DMS53 (cell line): ENCODE measurements around the gene BRIP1.
"Not testable (repeated sequence)": the region's sequence is repeated elsewhere in the genome, so short reads cannot be mapped to it uniquely, and the experiment has no call there.

Experiments
- DNase-seq: peaks from one replicate; lab custom pipeline; 2025; lab: John Stamatoyannopoulos, UW

Gene BRIP1

GRCh38 chr17:61799812-61800484 is 63.4 kb downstream of the BRIP1 start:
- DNase-seq = no peak

GRCh38 chr17:61797283-61797682 is 66.0 kb downstream of the BRIP1 start:
- no peak for DNase-seq

- no peak for DNase-seq
Observed at GRCh38 chr17:61795546-61795945, 67.8 kb downstream of the BRIP1 start.

- no peak for DNase-seq
Observed at GRCh38 chr17:61794792-61795191, 68.5 kb downstream of the BRIP1 start.

GRCh38 chr17:61794242-61794641 is 69.1 kb downstream of the BRIP1 start:
- no peak for DNase-seq

GRCh38 chr17:61793565-61793964 is 69.8 kb downstream of the BRIP1 start:
- no peak for DNase-seq

- no peak for DNase-seq
Observed at GRCh38 chr17:61789872-61790271, 73.5 kb downstream of the BRIP1 start.

- no peak for DNase-seq
Observed at GRCh38 chr17:61786088-61786487, 77.2 kb downstream of the BRIP1 start.

GRCh38 chr17:61784510-61784909 is 78.8 kb downstream of the BRIP1 start:
- no peak for DNase-seq

- no peak for DNase-seq
Observed at GRCh38 chr17:61783556-61784304, 79.6 kb downstream of the BRIP1 start.

GRCh38 chr17:61783120-61783519 is 80.2 kb downstream of the BRIP1 start:
- no peak for DNase-seq

- DNase-seq = no peak
Observed at GRCh38 chr17:61782683-61783082, 80.6 kb downstream of the BRIP1 start.

- no peak for DNase-seq
Observed at GRCh38 chr17:61775364-61775763, 88.0 kb downstream of the BRIP1 start.

- no peak for DNase-seq
Observed at GRCh38 chr17:61774724-61775123, 88.6 kb downstream of the BRIP1 start.

GRCh38 chr17:61774087-61774486 is 89.2 kb downstream of the BRIP1 start:
- DNase-seq = not testable (repeated sequence)

- no peak for DNase-seq
Observed at GRCh38 chr17:61770752-61771533, 92.4 kb downstream of the BRIP1 start.

- DNase-seq = no peak
Observed at GRCh38 chr17:61770043-61770442, 93.3 kb downstream of the BRIP1 start.

- no peak for DNase-seq
Observed at GRCh38 chr17:61768405-61768804, 94.9 kb downstream of the BRIP1 start.

GRCh38 chr17:61766520-61766919 is 96.8 kb downstream of the BRIP1 start:
- no peak for DNase-seq

- no peak for DNase-seq
Observed at GRCh38 chr17:61764846-61765245, 98.5 kb downstream of the BRIP1 start.

- DNase-seq = no peak
Observed at GRCh38 chr17:61761827-61762226, 101.5 kb downstream of the BRIP1 start.

GRCh38 chr17:61759362-61759761 is 104.0 kb downstream of the BRIP1 start:
- DNase-seq = no peak

- no peak for DNase-seq
Observed at GRCh38 chr17:61758430-61758829, 104.9 kb downstream of the BRIP1 start.
